IPS-18a (cell line): Measurements from ENCODE around the gene COMMD6.
"Not testable (repeated sequence)": the region's sequence is repeated elsewhere in the genome, so short reads cannot be mapped to it uniquely, and the experiment has no call there.

Experiments
- H3K27ac ChIP-seq: one replicate; pipeline ENCODE4 v1.5.1; 2013; ENCODE audit warnings: low read length
- H3K27me3 ChIP-seq: one replicate; pipeline ENCODE4 v1.6.1; 2013; ENCODE audit warnings: mild to moderate bottlenecking, low read length; ENCODE audit not compliant: control insufficient read depth, insufficient read depth
- H3K36me3 ChIP-seq: one replicate; pipeline ENCODE4 v1.6.1; 2013; ENCODE audit warnings: low read depth, low read length; ENCODE audit not compliant: control insufficient read depth
- H3K4me1 ChIP-seq: one replicate; pipeline ENCODE4 v1.6.1; 2013; ENCODE audit warnings: low read depth, low read length; ENCODE audit not compliant: control insufficient read depth
- H3K4me3 ChIP-seq: one replicate; pipeline ENCODE4 v1.5.1; 2013; ENCODE audit warnings: low read length
- H3K9ac ChIP-seq: one replicate; pipeline ENCODE4 v1.6.1; 2013; ENCODE audit warnings: mild to moderate bottlenecking, low read length, moderate library complexity
- H3K9me3 ChIP-seq: one replicate; pipeline ENCODE4 v1.6.1; 2013; ENCODE audit warnings: low read depth, low read length; ENCODE audit not compliant: control insufficient read depth

Gene COMMD6

DNA sequence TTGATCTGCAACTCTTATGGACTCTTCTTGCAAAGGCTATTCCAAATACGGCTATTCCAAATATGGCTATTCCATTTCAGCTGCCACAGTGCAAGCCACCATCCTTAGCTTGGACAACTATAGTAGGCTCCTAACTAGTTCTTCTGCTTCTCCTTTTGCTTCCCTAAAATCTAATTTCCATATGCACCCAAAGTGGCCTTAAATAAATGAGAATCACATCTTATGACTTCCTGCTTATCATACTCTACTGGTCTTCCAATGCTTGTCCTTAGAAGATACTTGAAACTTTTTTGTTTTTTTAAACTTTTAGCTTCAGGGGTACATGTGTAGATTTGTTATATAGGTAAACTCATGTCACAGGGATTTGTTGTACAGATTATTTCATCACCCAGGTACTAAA, 16.8 kb upstream of the COMMD6 start:
- H3K4me1 ChIP-seq: peaks cover 5% of the 10 kb centered on the region

DNA sequence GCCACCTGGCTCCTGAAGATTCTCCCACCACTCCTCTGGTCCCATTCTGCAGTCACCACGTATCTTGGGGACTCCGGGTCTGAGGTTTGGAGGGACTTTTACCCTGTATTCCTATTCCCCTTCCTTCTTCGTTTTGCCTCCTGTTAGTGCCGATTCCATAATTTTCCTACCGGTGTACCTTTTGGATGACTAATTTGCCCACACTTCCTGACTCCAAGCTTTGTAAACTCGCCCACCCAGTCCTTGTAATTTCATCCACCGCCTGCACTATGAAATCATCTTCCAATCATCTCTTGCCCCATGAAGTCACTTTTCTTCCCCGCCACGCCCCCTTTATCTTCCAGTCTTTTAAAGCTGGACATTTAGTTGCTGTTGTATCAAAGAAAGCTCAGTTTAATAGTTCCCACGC, 12.5 kb upstream of the COMMD6 start:
- Histone ChIP-seq H3K4me1 (peaks cover 10% of the 10 kb centered on the region), H3K9ac (peak overlapping the region; percentile 90), H3K36me3 (peaks cover 4% of the 10 kb centered on the region), H3K4me3 (peak overlapping the region; percentile 92), H3K27ac (no peak overlapping the region), H3K9me3 (no peaks in the 10 kb centered on the region), H3K27me3 (peaks cover 5% of the 10 kb centered on the region)

More for the DNA sequence above, 16.8 kb upstream of the COMMD6 start:
- no peaks in the 10 kb centered on the region for H3K27me3 ChIP-seq
- no peak overlapping the region for H3K4me3 ChIP-seq
- peaks cover 4% of the 10 kb centered on the region for H3K36me3 ChIP-seq
- H3K27ac ChIP-seq: no peak overlapping the region
- H3K9ac ChIP-seq: no peak overlapping the region
- H3K9me3 ChIP-seq: no peaks in the 10 kb centered on the region

DNA sequence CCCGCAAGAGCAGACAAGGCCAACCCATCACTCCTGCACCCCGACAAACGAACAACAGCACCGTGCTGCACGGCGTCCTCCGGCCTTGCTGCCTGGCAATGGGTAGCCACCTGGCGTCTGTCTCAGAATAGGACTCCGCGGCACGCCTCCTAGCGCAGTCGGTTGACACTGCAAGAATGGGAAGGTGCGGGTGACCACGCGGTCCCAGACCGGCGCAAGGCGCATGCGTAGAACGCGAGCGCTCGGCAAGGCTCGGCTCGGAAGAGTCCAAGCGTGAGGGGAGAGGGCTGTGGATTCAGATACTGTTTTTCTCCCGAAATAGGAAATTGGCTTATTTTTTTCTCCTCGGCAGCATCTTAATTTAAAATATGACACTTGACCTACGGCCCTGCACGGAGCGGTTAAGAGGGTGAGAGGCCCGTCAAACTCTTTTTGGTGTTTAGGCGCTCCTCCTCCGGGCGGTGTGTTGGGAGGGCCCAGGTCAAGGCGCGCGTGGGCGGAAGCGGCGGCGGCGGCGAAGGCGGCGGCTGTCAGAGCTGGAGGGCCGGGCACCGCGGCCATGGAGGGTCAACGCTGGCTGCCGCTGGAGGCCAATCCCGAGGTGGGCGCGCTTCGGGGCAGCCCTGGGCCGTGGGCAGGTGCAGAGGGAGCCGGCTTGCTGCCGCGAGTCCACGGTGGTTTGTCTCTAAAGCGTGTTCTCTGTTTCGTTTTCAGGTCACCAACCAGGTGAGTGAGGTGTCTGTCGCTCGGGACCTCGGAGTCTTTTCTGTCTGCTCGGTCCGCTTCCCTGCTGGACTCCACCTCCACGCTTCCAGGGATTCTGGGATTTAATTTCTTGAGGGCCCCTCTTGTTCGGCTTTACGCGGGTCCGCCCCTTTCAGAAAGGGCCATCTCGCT, 11.9 kb upstream of the COMMD6 start, which contains the start of gene UCHL3:
UCHL3 (plus strand) TSS at position 530 of the 897 bp plus-strand sequence; CDS start at position 560, 30 bp downstream.
- H3K27me3 ChIP-seq: peaks cover 5% of the 10 kb centered on the region
- peak within 1 kb of the TSS; percentile 92 for H3K27ac ChIP-seq

DNA sequence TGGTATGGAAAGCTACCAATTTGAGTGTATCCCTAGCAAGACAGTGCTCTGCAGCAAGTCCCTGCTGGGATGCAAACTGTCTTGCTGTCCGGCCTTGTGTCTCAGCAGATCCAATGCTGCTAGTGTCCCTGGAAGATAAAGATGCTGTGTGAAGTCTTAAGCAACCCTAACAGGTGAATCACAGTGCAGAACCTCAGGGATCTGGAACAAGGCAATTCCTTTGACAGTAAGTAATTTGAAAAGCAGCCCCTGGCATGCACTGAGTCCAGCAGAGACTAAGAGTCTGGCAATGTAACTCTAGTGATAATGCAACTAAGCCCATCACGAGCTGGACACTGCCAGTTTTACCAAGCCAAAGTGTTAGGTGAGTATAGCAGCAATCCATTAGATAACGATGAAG, 10.3 kb upstream of the COMMD6 start:
- Histone ChIP-seq H3K36me3 (no peaks in the 10 kb centered on the region), H3K27me3 (peaks cover 5% of the 10 kb centered on the region), H3K4me3 (no peak overlapping the region), H3K9ac (no peak overlapping the region), H3K27ac (no peak overlapping the region), H3K9me3 (no peaks in the 10 kb centered on the region), H3K4me1 (peaks cover 10% of the 10 kb centered on the region)

More for the DNA sequence above, 11.9 kb upstream of the COMMD6 start, which contains the start of gene UCHL3:
- no peaks in the 10 kb centered on the region for H3K9me3 ChIP-seq
- H3K4me1 ChIP-seq: peaks cover 10% of the 10 kb centered on the region
- H3K36me3 ChIP-seq: peaks cover 4% of the 10 kb centered on the region
- H3K9ac ChIP-seq: peak within 1 kb of the TSS; percentile 90
- H3K4me3 ChIP-seq: peak within 1 kb of the TSS; percentile 92

DNA sequence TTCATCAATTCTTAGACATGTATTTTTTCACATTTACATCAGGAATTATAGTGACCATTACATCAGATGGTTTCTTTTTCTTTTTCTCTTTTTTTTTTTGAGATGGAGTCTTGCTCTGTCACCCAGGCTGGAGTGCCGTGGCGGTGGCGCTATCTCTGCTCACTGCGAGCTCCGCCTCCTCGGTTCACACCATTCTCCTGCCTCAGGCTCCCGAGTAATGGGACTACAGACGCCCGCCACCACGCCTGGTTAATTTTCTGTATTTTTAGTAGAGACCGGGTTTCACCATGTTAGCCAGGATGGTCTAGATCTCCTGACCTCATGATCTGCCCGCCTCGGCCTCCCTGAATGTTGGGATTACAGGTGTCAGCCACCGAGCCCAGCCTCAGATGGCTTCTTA, 7.7 kb upstream of the COMMD6 start:
- not testable (repeated sequence) for H3K36me3 ChIP-seq, H3K9me3 ChIP-seq, H3K4me1 ChIP-seq, H3K27ac ChIP-seq, H3K27me3 ChIP-seq, H3K9ac ChIP-seq, H3K4me3 ChIP-seq

DNA sequence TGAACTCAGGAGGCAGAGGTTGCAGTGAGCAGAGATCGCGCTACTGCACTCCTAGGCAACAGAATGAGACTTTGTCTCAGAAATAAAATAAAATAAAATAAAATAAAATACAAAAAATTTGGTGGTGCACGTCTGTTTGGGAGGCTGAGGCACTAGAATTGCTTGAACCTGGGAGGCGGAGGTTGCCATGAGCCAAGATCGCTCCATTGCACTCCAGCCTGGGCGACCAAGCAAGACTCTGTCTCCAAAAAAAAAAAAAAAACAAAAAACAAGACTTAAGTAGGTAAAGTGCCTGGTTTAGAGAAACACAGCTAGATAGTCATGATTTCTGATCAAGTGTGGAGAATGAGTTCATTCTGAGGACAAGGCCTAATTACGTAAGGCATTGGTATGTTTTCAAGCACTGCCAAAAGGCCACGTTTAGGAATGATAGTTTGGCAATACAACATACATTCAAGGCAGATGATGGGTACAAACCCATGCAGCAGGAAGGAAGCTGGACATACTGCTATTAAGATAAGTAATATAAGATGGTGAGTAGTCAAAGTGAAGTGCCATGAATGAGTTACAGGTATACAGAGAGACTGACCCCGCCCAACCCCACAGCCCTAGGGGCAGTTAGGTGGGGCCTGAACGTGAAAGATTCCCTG, 7.2 kb upstream of the COMMD6 start:
- Histone ChIP-seq H3K9ac (no peak overlapping the region), H3K36me3 (no peaks in the 10 kb centered on the region), H3K27me3 (peaks cover 5% of the 10 kb centered on the region), H3K9me3 (no peaks in the 10 kb centered on the region), H3K4me3 (no peak overlapping the region), H3K27ac (no peak overlapping the region), H3K4me1 (peaks cover 6% of the 10 kb centered on the region)

DNA sequence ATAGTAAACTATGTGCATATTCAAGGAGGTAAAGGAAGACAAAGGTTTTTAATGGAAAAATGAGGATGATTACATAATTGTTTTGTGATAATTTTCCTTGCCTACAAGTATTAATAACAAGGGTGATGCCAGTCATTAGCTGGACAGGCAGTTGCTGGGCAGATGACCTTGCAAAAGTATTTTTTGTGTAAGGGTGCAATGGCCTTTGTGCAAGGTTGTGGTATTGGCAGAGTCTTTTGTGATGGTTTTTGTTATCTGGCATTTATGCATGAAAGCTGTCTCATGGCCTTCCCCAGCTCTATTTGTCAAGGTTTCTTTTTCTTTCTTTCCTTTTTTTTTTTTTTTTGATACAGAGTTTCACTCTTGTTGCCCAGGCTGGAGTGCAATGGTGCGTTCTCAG, 4.3 kb upstream of the COMMD6 start:
- H3K9ac ChIP-seq: no peak overlapping the region
- no peaks in the 10 kb centered on the region for H3K9me3 ChIP-seq
- peaks cover 1% of the 10 kb centered on the region for H3K4me1 ChIP-seq
- H3K36me3 ChIP-seq: no peaks in the 10 kb centered on the region
- H3K27me3 ChIP-seq: no peaks in the 10 kb centered on the region
- no peak overlapping the region for H3K27ac ChIP-seq
- no peak overlapping the region for H3K4me3 ChIP-seq

DNA sequence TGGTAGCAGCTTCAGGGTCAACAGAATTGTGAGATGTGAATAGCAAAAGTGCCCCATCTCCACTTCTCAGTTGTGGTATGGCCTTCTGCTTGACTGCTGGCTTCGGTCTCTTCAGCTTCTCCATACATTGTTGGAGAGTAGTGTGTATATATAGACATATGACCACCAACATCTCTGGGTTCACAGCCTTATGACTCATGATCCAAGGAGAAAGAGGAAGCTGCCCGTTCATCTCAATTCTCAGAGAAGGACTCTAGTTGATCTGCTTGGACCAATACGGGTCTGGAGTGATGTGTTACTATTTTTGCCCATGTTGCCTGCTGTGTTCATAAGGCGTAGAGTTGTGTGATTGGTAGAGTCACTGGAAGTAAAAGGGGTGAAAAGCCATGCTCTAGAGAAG, 3.6 kb upstream of the COMMD6 start:
- Histone ChIP-seq H3K36me3 (no peaks in the 10 kb centered on the region), H3K9ac (no peak overlapping the region), H3K27ac (no peak overlapping the region), H3K4me3 (no peak overlapping the region), H3K4me1 (peaks cover 6% of the 10 kb centered on the region), H3K9me3 (no peaks in the 10 kb centered on the region), H3K27me3 (no peaks in the 10 kb centered on the region)

DNA sequence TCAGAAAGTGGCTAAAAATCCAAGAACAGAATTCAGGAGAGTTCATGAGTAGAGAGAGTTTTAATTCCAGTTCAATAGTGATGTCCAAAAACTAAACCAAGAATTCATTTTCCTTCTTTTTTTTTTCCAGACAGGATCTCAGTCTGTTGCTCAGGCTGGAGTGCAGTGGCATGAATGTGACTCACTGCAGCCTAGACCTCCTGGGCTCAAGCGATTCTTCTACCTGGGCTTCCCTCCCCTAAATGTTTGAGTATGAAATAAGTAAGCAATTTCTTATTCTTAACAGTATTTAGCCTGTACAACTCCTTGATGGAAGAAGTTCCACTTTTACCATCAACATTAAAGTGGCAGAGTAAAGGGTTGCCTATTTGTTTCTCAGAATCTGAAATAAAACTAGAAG, 3.8 kb downstream of the COMMD6 start:
- Histone ChIP-seq H3K27me3 (no peaks in the 10 kb centered on the region), H3K4me3 (no peak overlapping the region), H3K27ac (no peak overlapping the region), H3K9me3 (no peaks in the 10 kb centered on the region), H3K9ac (no peak overlapping the region), H3K36me3 (no peaks in the 10 kb centered on the region), H3K4me1 (peaks cover 13% of the 10 kb centered on the region)

DNA sequence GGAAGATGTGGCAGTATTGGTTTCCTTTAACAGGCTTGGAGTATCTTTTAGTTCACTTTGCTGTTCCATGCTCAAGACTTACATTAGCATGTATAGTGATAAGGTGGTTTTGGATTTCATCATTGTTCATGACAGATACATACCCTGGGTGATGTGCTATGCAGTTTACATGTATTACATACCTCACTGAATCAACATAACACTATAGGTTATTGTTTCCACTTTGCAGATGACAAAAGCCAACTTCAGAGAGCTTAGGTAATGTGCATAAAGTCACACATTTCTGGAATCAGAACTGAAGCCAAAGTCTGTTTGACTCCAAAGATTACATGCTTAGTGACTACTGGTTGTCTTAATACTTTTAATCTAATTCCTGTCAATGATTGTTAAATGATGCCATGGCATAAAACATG, 7.1 kb downstream of the COMMD6 start:
- H3K9ac ChIP-seq: no peak overlapping the region
- H3K4me1 ChIP-seq: peaks cover 5% of the 10 kb centered on the region
- no peaks in the 10 kb centered on the region for H3K36me3 ChIP-seq
- no peaks in the 10 kb centered on the region for H3K27me3 ChIP-seq
- H3K27ac ChIP-seq: no peak overlapping the region
- H3K4me3 ChIP-seq: no peak overlapping the region
- no peaks in the 10 kb centered on the region for H3K9me3 ChIP-seq

DNA sequence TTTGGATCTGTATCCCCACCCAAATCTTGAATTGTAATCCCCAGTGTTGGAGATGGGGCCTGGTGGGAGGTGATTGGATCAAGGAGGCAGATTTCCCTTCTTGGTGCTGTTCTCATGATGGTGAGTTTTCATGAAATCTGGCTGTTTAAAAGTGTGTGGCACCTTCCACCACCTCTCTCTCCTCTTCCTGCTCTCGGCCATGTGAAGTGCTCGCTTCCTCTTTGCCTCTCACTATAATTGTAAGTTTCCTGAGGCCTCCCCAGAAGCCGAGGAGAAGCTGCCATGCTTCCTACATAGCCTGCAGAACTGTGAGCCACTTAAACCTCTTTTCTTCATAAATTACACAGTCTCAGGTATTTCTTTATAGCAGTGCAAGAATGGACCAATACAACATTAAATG, 15.7 kb downstream of the COMMD6 start:
- H3K27me3 ChIP-seq: no peaks in the 10 kb centered on the region
- no peaks in the 10 kb centered on the region for H3K36me3 ChIP-seq
- H3K4me3 ChIP-seq: no peak overlapping the region
- no peaks in the 10 kb centered on the region for H3K9me3 ChIP-seq
- no peak overlapping the region for H3K27ac ChIP-seq
- no peaks in the 10 kb centered on the region for H3K4me1 ChIP-seq
- no peak overlapping the region for H3K9ac ChIP-seq
